ENCODE results near the gene RIMBP2.

The RIMBP2 gene

DNA sequence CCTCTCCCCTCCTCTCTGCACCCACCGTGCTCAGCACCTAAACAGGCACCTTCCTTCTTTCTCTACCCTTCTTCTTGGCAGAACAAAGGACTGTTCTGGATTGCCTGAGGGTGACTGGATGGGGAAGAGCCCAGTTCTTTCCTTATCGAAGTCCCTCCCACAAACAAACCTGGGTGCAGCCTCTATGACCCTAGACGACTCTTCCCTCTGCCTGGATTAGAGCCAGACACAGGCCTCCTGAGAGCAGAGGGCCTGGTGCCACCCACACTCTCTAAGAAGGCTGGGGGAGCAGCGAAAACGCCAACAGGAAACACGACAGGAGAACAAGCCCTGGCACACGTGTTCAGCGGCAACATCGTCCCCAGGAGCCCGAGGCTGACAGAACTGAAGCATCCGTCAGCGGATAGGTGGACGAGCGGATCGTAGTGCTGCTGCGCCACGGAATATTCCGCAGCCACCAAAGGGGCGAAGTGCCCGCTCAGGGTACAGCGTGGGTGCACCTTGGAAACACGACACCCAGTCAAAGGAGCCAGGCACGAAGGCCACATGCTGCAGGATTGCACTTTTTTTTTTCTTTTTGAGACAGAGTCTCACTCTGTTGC is 38.0 kb downstream of the RIMBP2 start:
- Histone ChIP-seq H3K9me3 (replicated peaks in 1 of 2; ENCODE audit: control insufficient read depth in 2 of 2, insufficient read depth in 1 of 2, low read depth in 1 of 2, low read length in 2 of 2) (peaks cover 0 to 6% of the 10 kb centered on the region in 2 donors), H3K14ac (ENCODE audit: low read length) (peak overlapping the region; percentile 79), H2BK5ac (ENCODE audit: low read length) (no peak overlapping the region), H2BK15ac (ENCODE audit: low read length) (no peak overlapping the region), H3K4me2 (ENCODE audit: insufficient read depth, low read length, poor library complexity, severe bottlenecking) (no peak overlapping the region), H3K27me3 (ENCODE audit: control insufficient read depth in 3 of 3, insufficient read depth in 3 of 3, low read depth in 1 of 3, low read length in 3 of 3) (no peaks in the 10 kb centered on the region), H3K9ac (ENCODE audit: low read depth, low read length, poor library complexity) (no peak overlapping the region), H3K23ac (ENCODE audit: low read depth, low read length, poor library complexity) (no peak overlapping the region), H4K8ac (ENCODE audit: low read depth, low read length) (no peak overlapping the region), H3K18ac (ENCODE audit: low read length) (peak overlapping the region; percentile 24), H2BK12ac (ENCODE audit: low read length) (no peak overlapping the region), H3K27ac (replicated peaks; ENCODE audit: low read length) (no peak overlapping the region), H3K4ac (ENCODE audit: low read length) (no peak overlapping the region), H2AFZ (ENCODE audit: low read length) (no peak overlapping the region), H2BK120ac (ENCODE audit: low read depth, low read length) (no peak overlapping the region), H3K4me1 (ENCODE audit: control insufficient read depth in 2 of 2, insufficient read depth in 1 of 2, low read depth in 1 of 2, low read length in 2 of 2) (peaks cover 0 to 3% of the 10 kb centered on the region in 2 donors), H2AK5ac (ENCODE audit: low read depth, low read length) (no peak overlapping the region), H3K36me3 (replicated peaks in 1 of 2; ENCODE audit: control insufficient read depth in 2 of 2, insufficient read depth in 2 of 2, low read length in 2 of 2) (no peaks in the 10 kb centered on the region), H3K79me1 (ENCODE audit: low read depth, low read length) (no peaks in the 10 kb centered on the region), H4K91ac (ENCODE audit: low read depth, low read length, poor library complexity) (no peak overlapping the region), H3K4me3 (ENCODE audit: low read length in 2 of 2) (no peak overlapping the region)
- no peak for DNase-seq (ENCODE audit: low spot score)
- no CpG with 5 or more reads among the region's 23 CpGs for WGBS, 2 donors (ENCODE audit: extremely low coverage in 2 of 2, insufficient read length in 2 of 2, insufficient replicate concordance in 1 of 2)

DNA sequence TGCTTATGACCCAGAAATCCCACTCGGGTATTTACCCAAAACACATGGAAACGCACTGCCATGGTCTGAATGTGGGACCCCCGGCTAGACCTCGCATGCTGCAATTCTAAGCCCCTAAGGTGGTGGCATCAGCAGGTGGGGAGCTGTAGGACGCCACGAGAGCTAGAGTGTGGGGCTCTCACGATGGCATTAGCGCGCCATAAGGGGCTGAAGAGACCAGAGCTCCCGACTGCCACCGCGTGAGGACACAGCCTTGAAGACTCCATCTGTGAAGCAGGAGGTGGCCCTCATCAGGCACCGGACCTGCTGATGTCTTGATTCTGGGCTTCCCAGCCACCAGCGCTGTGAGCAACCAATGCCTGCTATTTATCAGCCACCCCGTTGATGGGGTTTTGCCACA is 40.3 kb downstream of the RIMBP2 start:
- Histone ChIP-seq H4K91ac (ENCODE audit: low read depth, low read length, poor library complexity) (no peak overlapping the region), H3K9me3 (replicated peaks in 1 of 2; ENCODE audit: control insufficient read depth in 2 of 2, insufficient read depth in 1 of 2, low read depth in 1 of 2, low read length in 2 of 2) (peaks cover 0 to 8% of the 10 kb centered on the region in 2 donors), H4K8ac (ENCODE audit: low read depth, low read length) (peak overlapping the region; percentile 23), H3K79me1 (ENCODE audit: low read depth, low read length) (no peaks in the 10 kb centered on the region), H3K4ac (ENCODE audit: low read length) (no peak overlapping the region), H2AFZ (ENCODE audit: low read length) (no peak overlapping the region), H3K14ac (ENCODE audit: low read length) (peak overlapping the region; percentile 78), H3K4me3 (ENCODE audit: low read length in 2 of 2) (no peak overlapping the region), H2AK5ac (ENCODE audit: low read depth, low read length) (no peak overlapping the region), H2BK120ac (ENCODE audit: low read depth, low read length) (no peak overlapping the region), H3K27me3 (ENCODE audit: control insufficient read depth in 3 of 3, insufficient read depth in 3 of 3, low read depth in 1 of 3, low read length in 3 of 3) (no peaks in the 10 kb centered on the region), H3K36me3 (replicated peaks in 1 of 2; ENCODE audit: control insufficient read depth in 2 of 2, insufficient read depth in 2 of 2, low read length in 2 of 2) (no peaks in the 10 kb centered on the region), H2BK5ac (ENCODE audit: low read length) (no peak overlapping the region), H3K4me1 (ENCODE audit: control insufficient read depth in 2 of 2, insufficient read depth in 1 of 2, low read depth in 1 of 2, low read length in 2 of 2) (peaks cover 0 to 3% of the 10 kb centered on the region in 2 donors), H3K18ac (ENCODE audit: low read length) (peak overlapping the region; percentile 58), H3K4me2 (ENCODE audit: insufficient read depth, low read length, poor library complexity, severe bottlenecking) (no peak overlapping the region), H2BK12ac (ENCODE audit: low read length) (no peak overlapping the region), H3K23ac (ENCODE audit: low read depth, low read length, poor library complexity) (peak overlapping the region; percentile 35), H3K27ac (replicated peaks; ENCODE audit: low read length) (no peak overlapping the region), H3K9ac (ENCODE audit: low read depth, low read length, poor library complexity) (no peak overlapping the region), H2BK15ac (ENCODE audit: low read length) (no peak overlapping the region)
- DNase-seq (ENCODE audit: low spot score) = no peak
- WGBS, 2 donors (ENCODE audit: extremely low coverage in 2 of 2, insufficient read length in 2 of 2, insufficient replicate concordance in 1 of 2) = no CpG with 5 or more reads among the region's 15 CpGs

DNA sequence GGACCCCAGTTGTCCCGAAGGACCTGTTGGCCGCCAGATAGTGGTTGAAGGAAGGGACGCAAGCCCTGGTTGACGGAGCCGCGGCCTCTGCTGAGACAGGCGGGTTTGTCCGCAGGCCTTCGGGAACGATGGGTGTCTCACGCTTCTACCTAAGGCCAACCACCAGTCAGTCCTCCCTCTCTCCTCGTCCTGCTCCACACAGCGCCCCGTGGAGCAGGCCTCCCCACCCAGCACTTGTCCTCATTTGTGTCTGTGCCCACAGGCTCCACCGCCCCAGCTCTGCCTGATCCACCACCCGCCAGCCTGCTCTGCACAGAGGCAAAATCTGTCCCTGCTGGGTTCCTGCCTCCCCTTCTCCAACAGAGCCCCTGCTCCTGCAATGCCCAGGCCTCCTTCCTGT is 41.0 kb downstream of the RIMBP2 start:
- DNase-seq (ENCODE audit: low spot score) = no peak
- H4K91ac ChIP-seq (ENCODE audit: low read depth, low read length, poor library complexity) = no peak overlapping the region
- peaks cover 0 to 3% of the 10 kb centered on the region in 2 donors for H3K4me1 ChIP-seq (ENCODE audit: control insufficient read depth in 2 of 2, insufficient read depth in 1 of 2, low read depth in 1 of 2, low read length in 2 of 2)
- no peak overlapping the region for H2BK120ac ChIP-seq (ENCODE audit: low read depth, low read length)
- H2AK5ac ChIP-seq (ENCODE audit: low read depth, low read length) = no peak overlapping the region
- no peak overlapping the region for H3K4me2 ChIP-seq (ENCODE audit: insufficient read depth, low read length, poor library complexity, severe bottlenecking)
- no peak overlapping the region for H4K8ac ChIP-seq (ENCODE audit: low read depth, low read length)
- peaks cover 0 to 6% of the 10 kb centered on the region in 2 donors for H3K9me3 ChIP-seq (replicated peaks in 1 of 2; ENCODE audit: control insufficient read depth in 2 of 2, insufficient read depth in 1 of 2, low read depth in 1 of 2, low read length in 2 of 2)
- H3K27me3 ChIP-seq (ENCODE audit: control insufficient read depth in 3 of 3, insufficient read depth in 3 of 3, low read depth in 1 of 3, low read length in 3 of 3) = no peaks in the 10 kb centered on the region
- no peak overlapping the region for H3K4ac ChIP-seq (ENCODE audit: low read length)
- H3K9ac ChIP-seq (ENCODE audit: low read depth, low read length, poor library complexity) = no peak overlapping the region
- peak overlapping the region; percentile 53 for H3K18ac ChIP-seq (ENCODE audit: low read length)
- H2AFZ ChIP-seq (ENCODE audit: low read length) = no peak overlapping the region
- no peak overlapping the region for H2BK12ac ChIP-seq (ENCODE audit: low read length)
- no peak overlapping the region for H2BK5ac ChIP-seq (ENCODE audit: low read length)
- no peak overlapping the region for H3K4me3 ChIP-seq (ENCODE audit: low read length in 2 of 2)
- no peak overlapping the region for H3K23ac ChIP-seq (ENCODE audit: low read depth, low read length, poor library complexity)
- no peak overlapping the region for H3K27ac ChIP-seq (replicated peaks; ENCODE audit: low read length)
- H3K14ac ChIP-seq (ENCODE audit: low read length) = no peak overlapping the region
- H2BK15ac ChIP-seq (ENCODE audit: low read length) = peak overlapping the region; percentile 12
- no peaks in the 10 kb centered on the region for H3K79me1 ChIP-seq (ENCODE audit: low read depth, low read length)
- WGBS, 2 donors (ENCODE audit: extremely low coverage in 2 of 2, insufficient read length in 2 of 2, insufficient replicate concordance in 1 of 2) = no CpG with 5 or more reads among the region's 16 CpGs
- no peaks in the 10 kb centered on the region for H3K36me3 ChIP-seq (replicated peaks in 1 of 2; ENCODE audit: control insufficient read depth in 2 of 2, insufficient read depth in 2 of 2, low read length in 2 of 2)

DNA sequence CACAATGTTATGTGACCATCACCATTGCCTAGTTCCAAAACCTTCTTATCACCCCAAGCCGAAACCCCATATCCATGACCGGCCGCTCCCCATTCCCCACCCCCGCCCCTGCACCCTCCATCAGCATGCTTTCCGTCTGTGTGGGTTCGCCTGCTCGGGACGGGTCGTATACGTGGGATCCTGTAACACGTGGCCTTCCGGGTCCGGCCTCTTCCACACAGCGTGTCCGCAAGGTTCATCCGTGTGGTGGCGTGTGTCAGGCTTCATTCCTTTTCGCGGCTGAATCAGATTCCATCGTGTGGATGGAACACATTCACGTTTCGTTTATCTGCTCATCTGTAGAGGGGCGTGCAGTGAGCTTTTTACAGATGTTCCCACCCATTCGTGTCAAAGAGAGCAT is 41.4 kb downstream of the RIMBP2 start:
- no peak for DNase-seq (ENCODE audit: low spot score)

More for the DNA sequence above, 41.4 kb downstream of the RIMBP2 start:
- H2BK5ac ChIP-seq (ENCODE audit: low read length) = no peak overlapping the region
- no peak overlapping the region for H3K18ac ChIP-seq (ENCODE audit: low read length)
- no peaks in the 10 kb centered on the region for H3K36me3 ChIP-seq (replicated peaks in 1 of 2; ENCODE audit: control insufficient read depth in 2 of 2, insufficient read depth in 2 of 2, low read length in 2 of 2)
- no CpG with 5 or more reads among the region's 24 CpGs for WGBS, 2 donors (ENCODE audit: extremely low coverage in 2 of 2, insufficient read length in 2 of 2, insufficient replicate concordance in 1 of 2)
- no peak overlapping the region for H2AK5ac ChIP-seq (ENCODE audit: low read depth, low read length)
- H3K4me1 ChIP-seq (ENCODE audit: control insufficient read depth in 2 of 2, insufficient read depth in 1 of 2, low read depth in 1 of 2, low read length in 2 of 2) = peaks cover 0 to 3% of the 10 kb centered on the region in 2 donors
- no peaks in the 10 kb centered on the region for H3K79me1 ChIP-seq (ENCODE audit: low read depth, low read length)
- no peak overlapping the region for H2BK12ac ChIP-seq (ENCODE audit: low read length)
- H3K27ac ChIP-seq (replicated peaks; ENCODE audit: low read length) = no peak overlapping the region
- no peak overlapping the region for H2AFZ ChIP-seq (ENCODE audit: low read length)
- no peak overlapping the region for H3K4me2 ChIP-seq (ENCODE audit: insufficient read depth, low read length, poor library complexity, severe bottlenecking)
- H3K9me3 ChIP-seq (replicated peaks in 1 of 2; ENCODE audit: control insufficient read depth in 2 of 2, insufficient read depth in 1 of 2, low read depth in 1 of 2, low read length in 2 of 2) = peaks cover 0 to 6% of the 10 kb centered on the region in 2 donors
- no peak overlapping the region for H3K23ac ChIP-seq (ENCODE audit: low read depth, low read length, poor library complexity)
- no peak overlapping the region for H3K14ac ChIP-seq (ENCODE audit: low read length)
- no peak overlapping the region for H3K4ac ChIP-seq (ENCODE audit: low read length)
- no peak overlapping the region for H4K8ac ChIP-seq (ENCODE audit: low read depth, low read length)
- no peak overlapping the region for H3K4me3 ChIP-seq (ENCODE audit: low read length in 2 of 2)
- H3K9ac ChIP-seq (ENCODE audit: low read depth, low read length, poor library complexity) = no peak overlapping the region
- H2BK15ac ChIP-seq (ENCODE audit: low read length) = no peak overlapping the region
- no peaks in the 10 kb centered on the region for H3K27me3 ChIP-seq (ENCODE audit: control insufficient read depth in 3 of 3, insufficient read depth in 3 of 3, low read depth in 1 of 3, low read length in 3 of 3)
- no peak overlapping the region for H4K91ac ChIP-seq (ENCODE audit: low read depth, low read length, poor library complexity)
- H2BK120ac ChIP-seq (ENCODE audit: low read depth, low read length) = no peak overlapping the region

Data from neuronal stem cell (in vitro differentiated cells).